GM12878 (cell line): ENCODE data around the gene PPME1. TPM values are rescaled to one million over a fixed set of nuclear protein-coding genes. Genes with fewer than 3 reads are reported as not detected.

ENCODE experiments used
- ATAC-seq: fragments of 200-7000 bp; cut with Tn5 transposase; 3 replicates; pipeline ENCODE4 v1.9.1; 2020; ENCODE audit warnings: mild to moderate bottlenecking, moderate library complexity
- BruUV-seq: library from RNA; stranded (reverse); fragments of 400-500 nt; replicated peaks from 2 replicates; lab custom pipeline; 2021; lab: Mats Ljungman, UMichigan
- CTCF ChIA-PET: fragments of 300-600 bp; sonication (Branson Sonifier 250); formaldehyde crosslinking; extraction: SDS; loops from one replicate; lab custom pipeline; 2021; ENCODE audit warnings: inconsistent platforms; lab: Yijun Ruan, JAX
- POLR2A ChIA-PET: fragments of 350-600 bp; formaldehyde crosslinking; extraction: SDS; loops from one replicate; lab custom pipeline; 2021; ENCODE audit warnings: inconsistent platforms; lab: Charles Lee
- RAD21 ChIA-PET: fragments of 300-600 bp; sonication (Branson Sonifier 250); formaldehyde crosslinking; loops from one replicate; lab custom pipeline; 2023; ENCODE audit warnings: antibody characterized with exemption; ENCODE audit not compliant: unreplicated experiment; lab: Charles Lee
- SMC1A ChIA-PET: fragments of 300-600 bp; sonication (Branson Sonifier 250); formaldehyde crosslinking; loops from one replicate; lab custom pipeline; 2023; ENCODE audit not compliant: unreplicated experiment, uncharacterized antibody; lab: Charles Lee
- DNase-seq: peaks from one replicate; pipeline ENCODE4 v3.0.0-alpha.2; 2011; ENCODE audit warnings: low read depth, low spot score
- FAIRE-seq: peaks from 3 replicates; lab custom pipeline; 2011; peaks lifted over from hg19 to GRCh38; lab: Jason Lieb, UNC
- H2AFZ ChIP-seq: 2 replicates; pipeline ENCODE4 v1.6.0; 2011; ENCODE audit warnings: low read depth, low read length, control low read depth; ENCODE audit not compliant: control insufficient read depth
- H3K27ac ChIP-seq: 2 replicates; pipeline ENCODE4 v1.5.1; 2011; ENCODE audit warnings: control low read depth; ENCODE audit not compliant: control insufficient read depth, insufficient read depth
- H3K27me3 ChIP-seq, 2 experiments: replicated peaks in 1 of 2; 2 replicates each; pipeline versions ENCODE4 v1.6.0 to v1.6.1; 2011; ENCODE audit warnings: low read length in 1 of 2; ENCODE audit not compliant: control insufficient read depth in 2 of 2, insufficient read depth in 2 of 2
- H3K36me3 ChIP-seq, 2 experiments: 2 replicates each; pipeline ENCODE4 v1.5.1; 2011; ENCODE audit warnings: low read length in 1 of 2; ENCODE audit not compliant: control insufficient read depth in 2 of 2, insufficient read depth in 2 of 2
- H3K4me1 ChIP-seq: 2 replicates; pipeline ENCODE4 v1.6.1; 2011; ENCODE audit warnings: mild to moderate bottlenecking, low read length, moderate library complexity, mixed read lengths; ENCODE audit not compliant: control insufficient read depth, insufficient read depth
- H3K4me2 ChIP-seq: 2 replicates; pipeline ENCODE4 v1.6.0; 2011; ENCODE audit warnings: control low read depth; ENCODE audit not compliant: control insufficient read depth, insufficient read depth
- H3K4me3 ChIP-seq: fragments of 200-600 bp; sonication (generic); 2 replicates; pipeline ENCODE4 v1.5.1; 2016
- H3K79me2 ChIP-seq: 2 replicates; pipeline ENCODE4 v1.6.0; 2011; ENCODE audit warnings: low read length; ENCODE audit not compliant: control insufficient read depth, insufficient read depth
- H3K9ac ChIP-seq: 2 replicates; pipeline ENCODE4 v1.8.0; 2011; ENCODE audit warnings: low read length, control low read depth, mixed read lengths; ENCODE audit not compliant: control insufficient read depth, insufficient read depth
- H3K9me3 ChIP-seq: replicated peaks from 3 replicates; pipeline ENCODE4 v1.5.1; 2011; ENCODE audit warnings: mild to moderate bottlenecking, low read length; ENCODE audit not compliant: control insufficient read depth, insufficient read depth
- H4K20me1 ChIP-seq: 2 replicates; pipeline ENCODE4 v1.6.0; 2011; ENCODE audit not compliant: control insufficient read depth, insufficient read depth
- ASH2L ChIP-seq: fragments of 300-600, 200-600 bp; sonication (generic); IDR thresholded peaks from 2 replicates; pipeline ENCODE4 v1.6.1; 2017; ENCODE audit warnings: low read depth, mild to moderate bottlenecking, borderline replicate concordance
- CEBPB ChIP-seq, 2 experiments: fragments of 150-350 bp in 1 of 2; IDR thresholded peaks; 2 replicates each; pipeline ENCODE4 v1.6.1; 2012 to 2014; ENCODE audit warnings: low read depth in 2 of 2, low read length in 2 of 2, borderline replicate concordance in 1 of 2, inconsistent platforms in 1 of 2
- CHD1 ChIP-seq: IDR thresholded peaks from 2 replicates; pipeline ENCODE4 v1.6.1; 2012; ENCODE audit warnings: low read depth, low read length, improper control_type of control experiment
- DPF2 ChIP-seq: fragments of 450-650 bp; IDR thresholded peaks from 2 replicates; pipeline ENCODE4 v1.6.1; 2017; ENCODE audit warnings: mild to moderate bottlenecking
- EP300 ChIP-seq, 2 experiments: fragments of 150-350 bp in 1 of 2; IDR thresholded peaks; 2 replicates each; pipeline ENCODE4 v1.6.1; 2011 to 2012; ENCODE audit warnings: low read depth in 2 of 2, low read length in 2 of 2, borderline replicate concordance in 1 of 2, improper control_type of control experiment in 1 of 2, inconsistent platforms in 1 of 2; ENCODE audit not compliant: control insufficient read depth in 1 of 2
- FOS ChIP-seq: IDR thresholded peaks from 3 replicates; pipeline ENCODE4 v1.6.1; 2011; ENCODE audit warnings: borderline replicate concordance; ENCODE audit not compliant: insufficient read length; ENCODE audit errors: extremely low read depth
- IRF4 ChIP-seq: IDR thresholded peaks from 2 replicates; pipeline ENCODE4 v1.6.1; 2011; ENCODE audit warnings: low read depth, low read length
- MTA2 ChIP-seq: fragments of 450-650 bp; IDR thresholded peaks from 2 replicates; pipeline ENCODE4 v1.6.1; 2016; ENCODE audit warnings: low read depth, mild to moderate bottlenecking, moderate library complexity
- NKRF ChIP-seq: fragments of 450-650 bp; conservative IDR thresholded peaks from 2 replicates; pipeline ENCODE4 v1.6.1; 2017; ENCODE audit warnings: mild to moderate bottlenecking, moderate library complexity
- PKNOX1 ChIP-seq: fragments of 450-650 bp; IDR thresholded peaks from 2 replicates; pipeline ENCODE4 v1.6.1; 2016; ENCODE audit warnings: mild to moderate bottlenecking
- RAD51 ChIP-seq: fragments of 450-650 bp; IDR thresholded peaks from 2 replicates; pipeline ENCODE4 v1.6.1; 2016; ENCODE audit warnings: moderate library complexity, mild to moderate bottlenecking, inconsistent platforms
- STAT3 ChIP-seq: IDR thresholded peaks from 2 replicates; pipeline ENCODE4 v1.6.1; 2011; ENCODE audit warnings: low read depth, low read length, improper control_type of control experiment
- TBL1XR1 ChIP-seq: IDR thresholded peaks from 2 replicates; pipeline ENCODE4 v1.6.1; 2012; ENCODE audit warnings: low read depth, low read length, improper control_type of control experiment
- ZNF207 ChIP-seq: fragments of 450-650 bp; IDR thresholded peaks from 2 replicates; pipeline ENCODE4 v1.6.1; 2014; ENCODE audit warnings: antibody characterized with exemption, mild to moderate bottlenecking, borderline replicate concordance
- in situ Hi-C: fragments of 300-500 bp; cut with MboI; formaldehyde crosslinking; loops from 9 replicates; pipeline ENCODE4 v1.14.3; 2018; ENCODE audit warnings: mixed read lengths
- intact Hi-C: fragments of 100-400 bp; cut with micrococcal nuclease; formaldehyde crosslinking; loops from one replicate; pipeline ENCODE4 v1.14.2; 2022; ENCODE audit not compliant: unreplicated experiment
- polyA plus RNA-seq, 11 experiments: library from polyadenylated mRNA; depleted of rRNA in 4 of 11; unstranded in 6 of 11; stranded (reverse) in 5 of 11; fragments of >200 nt; fragmentation: Nextera tagmentation in 4 of 11; fragmentation: Illumina TruSeq in 1 of 11; extraction: Ambion mirVana in 4 of 11; extraction: Trizol in 1 of 11; gene quantifications; 1 replicate in 1 of 11; 2 replicates in 10 of 11; pipeline versions ENCODE4 v1.2.1 to v1.2.3, GENCODE V29; 2011 to 2016; ENCODE audit warnings: inconsistent platforms in 2 of 11, missing spikeins in 2 of 11, low read depth in 1 of 11
- total RNA-seq, 4 experiments: library from RNA; depleted of rRNA in 3 of 4; stranded (reverse); fragments of >200 nt in 3 of 4; fragmentation: Illumina TruSeq in 1 of 4; extraction: Trizol in 1 of 4; gene quantifications; 2 replicates each; pipeline versions ENCODE4 v1.2.1 to v1.2.3, GENCODE V29; 2013 to 2021
- TF ChIP-seq, protein P1 (sequence below): fragments of 150-350 bp; IDR thresholded peaks from 2 replicates; pipeline ENCODE4 v1.6.1; 2014; ENCODE audit warnings: mild to moderate bottlenecking, low read depth, low read length
- TF ChIP-seq, protein P2 (sequence below): IDR thresholded peaks from 2 replicates; pipeline ENCODE4 v1.6.1; 2012; ENCODE audit warnings: low read depth, low read length, improper control_type of control experiment
- TF ChIP-seq, protein P3 (sequence below): IDR thresholded peaks from 2 replicates; pipeline ENCODE4 v1.6.1; 2012; ENCODE audit warnings: low read depth, low read length, improper control_type of control experiment

PPME1 gene
- total and polyA plus RNA-seq, 10 of the 15 experiments (the other 5 are each of a cell fraction or from before 2014, with no cell fraction given) = 3.1 to 51.4 (median 20.8) TPM

- TF ChIP-seq ASH2L (no peak), STAT3 (no peak), DPF2 (no peak), CEBPB (IDR thresholded peaks at IDR 0.05; ENCODE audit: borderline replicate concordance in 1 of 2, low read depth in 2 of 2, low read length in 2 of 2) (no peak)
- TF ChIP-seq, protein P1, sequence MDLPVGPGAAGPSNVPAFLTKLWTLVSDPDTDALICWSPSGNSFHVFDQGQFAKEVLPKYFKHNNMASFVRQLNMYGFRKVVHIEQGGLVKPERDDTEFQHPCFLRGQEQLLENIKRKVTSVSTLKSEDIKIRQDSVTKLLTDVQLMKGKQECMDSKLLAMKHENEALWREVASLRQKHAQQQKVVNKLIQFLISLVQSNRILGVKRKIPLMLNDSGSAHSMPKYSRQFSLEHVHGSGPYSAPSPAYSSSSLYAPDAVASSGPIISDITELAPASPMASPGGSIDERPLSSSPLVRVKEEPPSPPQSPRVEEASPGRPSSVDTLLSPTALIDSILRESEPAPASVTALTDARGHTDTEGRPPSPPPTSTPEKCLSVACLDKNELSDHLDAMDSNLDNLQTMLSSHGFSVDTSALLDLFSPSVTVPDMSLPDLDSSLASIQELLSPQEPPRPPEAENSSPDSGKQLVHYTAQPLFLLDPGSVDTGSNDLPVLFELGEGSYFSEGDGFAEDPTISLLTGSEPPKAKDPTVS = no peak
Measured at GRCh38 chr11:74121804-74122203, 49.3 kb upstream of the PPME1 start (continued).

- SMC1A ChIA-PET = interaction anchor here (0.5 kb wide), 1 partner anchor 1336 kb away, joined by 3 read pairs; no protein-coding TSS in a partner anchor
- Histone ChIP-seq H3K79me2 (no peaks in the 10 kb centered on the region), H3K4me1 (no peaks in the 10 kb centered on the region), H2AFZ (no peak overlapping the region), H3K27ac (no peak overlapping the region), H4K20me1 (no peaks in the 10 kb centered on the region), H3K4me3 (no peak overlapping the region), H3K9me3 (no peaks in the 10 kb centered on the region), H3K27me3 (no peaks in the 10 kb centered on the region), H3K4me2 (no peak overlapping the region), H3K9ac (no peak overlapping the region), H3K36me3 (no peaks in the 10 kb centered on the region; a peak in 1 of 4 replicates)
- in situ Hi-C loops = no loop called here
- intact Hi-C loops = no loop called here
- CTCF ChIA-PET = no interaction called here
- RAD21 ChIA-PET = interaction anchor here (0.9 kb wide), 1 partner anchor 224 kb away, joined by 3 read pairs; no protein-coding TSS in a partner anchor
- DNase-seq = no peak
- TF ChIP-seq, protein P2, sequence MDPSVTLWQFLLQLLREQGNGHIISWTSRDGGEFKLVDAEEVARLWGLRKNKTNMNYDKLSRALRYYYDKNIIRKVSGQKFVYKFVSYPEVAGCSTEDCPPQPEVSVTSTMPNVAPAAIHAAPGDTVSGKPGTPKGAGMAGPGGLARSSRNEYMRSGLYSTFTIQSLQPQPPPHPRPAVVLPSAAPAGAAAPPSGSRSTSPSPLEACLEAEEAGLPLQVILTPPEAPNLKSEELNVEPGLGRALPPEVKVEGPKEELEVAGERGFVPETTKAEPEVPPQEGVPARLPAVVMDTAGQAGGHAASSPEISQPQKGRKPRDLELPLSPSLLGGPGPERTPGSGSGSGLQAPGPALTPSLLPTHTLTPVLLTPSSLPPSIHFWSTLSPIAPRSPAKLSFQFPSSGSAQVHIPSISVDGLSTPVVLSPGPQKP = no peak
- TF ChIP-seq RAD51 = no peak
- no peak for TF ChIP-seq EP300 (IDR thresholded peaks at IDR 0.05; ENCODE audit: borderline replicate concordance in 1 of 2, control insufficient read depth in 1 of 2, low read depth in 2 of 2, low read length in 2 of 2)
- TF ChIP-seq FOS = no peak
- TF ChIP-seq, protein P3, sequence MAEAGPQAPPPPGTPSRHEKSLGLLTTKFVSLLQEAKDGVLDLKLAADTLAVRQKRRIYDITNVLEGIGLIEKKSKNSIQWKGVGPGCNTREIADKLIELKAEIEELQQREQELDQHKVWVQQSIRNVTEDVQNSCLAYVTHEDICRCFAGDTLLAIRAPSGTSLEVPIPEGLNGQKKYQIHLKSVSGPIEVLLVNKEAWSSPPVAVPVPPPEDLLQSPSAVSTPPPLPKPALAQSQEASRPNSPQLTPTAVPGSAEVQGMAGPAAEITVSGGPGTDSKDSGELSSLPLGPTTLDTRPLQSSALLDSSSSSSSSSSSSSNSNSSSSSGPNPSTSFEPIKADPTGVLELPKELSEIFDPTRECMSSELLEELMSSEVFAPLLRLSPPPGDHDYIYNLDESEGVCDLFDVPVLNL = no peak
- TF ChIP-seq CHD1 = no peak
- TF ChIP-seq MTA2 = no peak
- no peak for TF ChIP-seq IRF4
- no peak for TF ChIP-seq TBL1XR1
- TF ChIP-seq PKNOX1 = no peak
- no peak for TF ChIP-seq NKRF
- TF ChIP-seq ZNF207 = no peak
- no TSS peak for BruUV-seq
- FAIRE-seq = no peak
- ATAC-seq = no peak
- POLR2A ChIA-PET = no interaction called here
Measured at GRCh38 chr11:74123008-74123448, 48.1 kb upstream of the PPME1 start.
